ENCODE data around the gene SENP6.
"Not testable (repeated sequence)": the region's sequence is repeated elsewhere in the genome, so short reads cannot be mapped to it uniquely, and the experiment has no call there.

SENP6 gene

DNA sequence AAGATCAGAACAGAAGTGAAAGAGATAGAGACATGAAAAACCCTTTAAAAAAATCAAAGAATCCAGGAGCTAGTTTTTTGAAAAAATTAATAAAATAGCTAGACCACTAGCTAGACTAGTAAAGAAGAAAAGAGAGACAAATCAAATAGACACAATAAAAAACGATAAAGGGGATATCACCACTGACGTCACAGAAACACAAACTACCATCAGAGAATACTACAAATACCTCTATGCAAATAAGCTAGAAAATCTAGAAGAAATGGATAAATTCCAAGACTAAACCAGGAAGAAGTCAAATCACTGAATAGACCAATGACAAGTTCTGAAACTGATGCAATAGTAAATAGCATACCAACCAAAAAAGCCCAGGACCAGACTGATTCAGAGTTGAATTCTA is 29.6 kb upstream of the SENP6 start:
- DNase-seq (ENCODE audit: extremely low read depth, low read depth): no peak
- TF ChIP-seq, protein P1, sequence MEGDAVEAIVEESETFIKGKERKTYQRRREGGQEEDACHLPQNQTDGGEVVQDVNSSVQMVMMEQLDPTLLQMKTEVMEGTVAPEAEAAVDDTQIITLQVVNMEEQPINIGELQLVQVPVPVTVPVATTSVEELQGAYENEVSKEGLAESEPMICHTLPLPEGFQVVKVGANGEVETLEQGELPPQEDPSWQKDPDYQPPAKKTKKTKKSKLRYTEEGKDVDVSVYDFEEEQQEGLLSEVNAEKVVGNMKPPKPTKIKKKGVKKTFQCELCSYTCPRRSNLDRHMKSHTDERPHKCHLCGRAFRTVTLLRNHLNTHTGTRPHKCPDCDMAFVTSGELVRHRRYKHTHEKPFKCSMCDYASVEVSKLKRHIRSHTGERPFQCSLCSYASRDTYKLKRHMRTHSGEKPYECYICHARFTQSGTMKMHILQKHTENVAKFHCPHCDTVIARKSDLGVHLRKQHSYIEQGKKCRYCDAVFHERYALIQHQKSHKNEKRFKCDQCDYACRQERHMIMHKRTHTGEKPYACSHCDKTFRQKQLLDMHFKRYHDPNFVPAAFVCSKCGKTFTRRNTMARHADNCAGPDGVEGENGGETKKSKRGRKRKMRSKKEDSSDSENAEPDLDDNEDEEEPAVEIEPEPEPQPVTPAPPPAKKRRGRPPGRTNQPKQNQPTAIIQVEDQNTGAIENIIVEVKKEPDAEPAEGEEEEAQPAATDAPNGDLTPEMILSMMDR (IDR thresholded peaks at IDR 0.05; ENCODE audit: low read depth, low read length): no peak

GRCh38 chr6:75579951-75580350 is 21.7 kb upstream of the SENP6 start:
- TF ChIP-seq, protein P1 (IDR thresholded peaks at IDR 0.05; ENCODE audit: low read depth, low read length): no peak
- no peak for DNase-seq (ENCODE audit: extremely low read depth, low read depth)

DNA sequence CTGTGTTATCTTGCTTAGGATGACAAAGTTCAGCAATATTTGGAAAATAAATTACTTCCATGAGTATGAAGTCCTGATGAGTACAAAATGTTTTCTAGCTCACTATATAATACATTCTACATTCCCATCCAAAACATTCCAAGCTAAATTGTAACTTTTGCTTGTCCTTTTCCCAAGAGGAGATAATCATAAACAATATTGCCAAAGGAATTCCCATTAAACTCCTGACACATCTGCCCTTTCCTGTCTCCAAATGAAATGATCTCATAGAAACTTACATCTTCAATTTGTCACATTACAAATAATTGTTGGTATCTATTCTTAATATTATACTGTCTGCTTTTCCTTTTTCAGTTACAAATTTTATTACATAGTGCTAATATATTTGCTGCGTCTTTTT is 20.4 kb upstream of the SENP6 start:
- DNase-seq (ENCODE audit: extremely low read depth, low read depth): no peak
- TF ChIP-seq, protein P1 (IDR thresholded peaks at IDR 0.05; ENCODE audit: low read depth, low read length): no peak

- not testable (repeated sequence) for DNase-seq (ENCODE audit: extremely low read depth, low read depth)
These were observed 17.1 kb upstream of the SENP6 start for GRCh38 chr6:75584552-75584951.

GRCh38 chr6:75588948-75589347 is 12.7 kb upstream of the SENP6 start:
- DNase-seq (ENCODE audit: extremely low read depth, low read depth): no peak
- TF ChIP-seq, protein P1 (IDR thresholded peaks at IDR 0.05; ENCODE audit: low read depth, low read length): no peak

GRCh38 chr6:75590370-75590769 is 11.3 kb upstream of the SENP6 start:
- DNase-seq (ENCODE audit: extremely low read depth, low read depth): no peak
- TF ChIP-seq, protein P1 (IDR thresholded peaks at IDR 0.05; ENCODE audit: low read depth, low read length): no peak

DNA sequence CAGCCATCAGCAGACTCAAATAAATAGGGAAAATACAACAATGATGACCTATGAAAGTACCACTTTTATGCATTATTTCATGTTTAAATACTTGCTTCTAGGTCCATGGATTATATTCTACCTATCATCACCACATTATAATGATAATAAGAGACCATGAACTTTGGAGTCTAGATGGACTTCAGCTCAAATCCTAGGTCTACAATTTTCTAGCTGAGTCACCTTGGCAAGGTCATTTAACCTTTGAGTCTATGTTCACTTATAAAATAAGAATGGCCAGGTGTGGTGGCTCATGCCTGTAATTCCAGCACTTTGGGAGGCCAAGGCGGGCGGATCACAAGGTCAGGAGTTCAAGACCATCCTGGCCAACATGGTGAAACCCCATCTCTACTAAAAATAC is 5.3 kb upstream of the SENP6 start:
- DNase-seq (ENCODE audit: extremely low read depth, low read depth): not testable (repeated sequence)

- TF ChIP-seq, protein P1 (IDR thresholded peaks at IDR 0.05; ENCODE audit: low read depth, low read length): no peak
- no peak for DNase-seq (ENCODE audit: extremely low read depth, low read depth)
These were observed 912 bp upstream of the SENP6 start for GRCh38 chr6:75600768-75601167.

Data from AG09319 (cell line).